Body of pancreas (tissue), 4 donors: ENCODE data around the gene SRRM5.

Experiments used
- POLR2A ChIP-seq, 3 donors: fragments of 450-650 bp; IDR thresholded peaks; one replicate each; pipeline ENCODE4 v1.6.1; 2016; ENCODE audit warnings: antibody characterized with exemption in 3 of 3, mild to moderate bottlenecking in 2 of 3
- TF ChIP-seq, protein P1 (sequence below), 7 experiments: fragments of 450-650 bp in 4 of 7; fragments of 200-600 bp in 3 of 7; sonication (generic) in 3 of 7; IDR thresholded peaks; one replicate each; pipeline ENCODE4 v1.5.1; 2016 to 2019; ENCODE audit warnings: antibody characterized with exemption in 7 of 7

DNA sequence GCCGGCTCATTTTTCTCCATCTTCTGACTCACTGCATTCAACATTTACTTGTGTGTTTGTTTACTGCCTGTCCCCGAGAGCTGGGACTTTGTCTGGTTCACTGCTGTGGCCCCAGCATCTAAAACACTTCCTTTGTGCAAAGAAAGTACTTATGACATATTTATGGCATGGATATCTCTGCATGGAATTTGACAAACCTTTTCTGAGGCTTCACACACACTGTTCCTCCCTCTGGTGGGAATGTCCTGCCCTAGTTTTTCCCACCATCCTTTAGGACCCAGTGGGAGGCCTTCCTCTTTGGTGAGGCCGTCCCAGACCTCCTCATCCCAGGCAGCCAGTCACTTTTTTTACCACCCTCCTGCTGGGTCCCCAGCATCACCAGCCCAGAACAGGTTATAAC lies 1.4 kb upstream of the SRRM5 start:
- TF ChIP-seq, protein P1, sequence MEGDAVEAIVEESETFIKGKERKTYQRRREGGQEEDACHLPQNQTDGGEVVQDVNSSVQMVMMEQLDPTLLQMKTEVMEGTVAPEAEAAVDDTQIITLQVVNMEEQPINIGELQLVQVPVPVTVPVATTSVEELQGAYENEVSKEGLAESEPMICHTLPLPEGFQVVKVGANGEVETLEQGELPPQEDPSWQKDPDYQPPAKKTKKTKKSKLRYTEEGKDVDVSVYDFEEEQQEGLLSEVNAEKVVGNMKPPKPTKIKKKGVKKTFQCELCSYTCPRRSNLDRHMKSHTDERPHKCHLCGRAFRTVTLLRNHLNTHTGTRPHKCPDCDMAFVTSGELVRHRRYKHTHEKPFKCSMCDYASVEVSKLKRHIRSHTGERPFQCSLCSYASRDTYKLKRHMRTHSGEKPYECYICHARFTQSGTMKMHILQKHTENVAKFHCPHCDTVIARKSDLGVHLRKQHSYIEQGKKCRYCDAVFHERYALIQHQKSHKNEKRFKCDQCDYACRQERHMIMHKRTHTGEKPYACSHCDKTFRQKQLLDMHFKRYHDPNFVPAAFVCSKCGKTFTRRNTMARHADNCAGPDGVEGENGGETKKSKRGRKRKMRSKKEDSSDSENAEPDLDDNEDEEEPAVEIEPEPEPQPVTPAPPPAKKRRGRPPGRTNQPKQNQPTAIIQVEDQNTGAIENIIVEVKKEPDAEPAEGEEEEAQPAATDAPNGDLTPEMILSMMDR (IDR thresholded peaks at IDR 0.05), result no peak
- no peak for TF ChIP-seq POLR2A (IDR thresholded peaks at IDR 0.05)
